ENCODE measurements around the gene TMIE. TPM values are rescaled to one million over a fixed set of nuclear protein-coding genes. Genes with fewer than 3 reads are reported as not detected.

Gene TMIE
- total RNA-seq, 1 experiment from 2014 or later, result 1.1 TPM

DNA sequence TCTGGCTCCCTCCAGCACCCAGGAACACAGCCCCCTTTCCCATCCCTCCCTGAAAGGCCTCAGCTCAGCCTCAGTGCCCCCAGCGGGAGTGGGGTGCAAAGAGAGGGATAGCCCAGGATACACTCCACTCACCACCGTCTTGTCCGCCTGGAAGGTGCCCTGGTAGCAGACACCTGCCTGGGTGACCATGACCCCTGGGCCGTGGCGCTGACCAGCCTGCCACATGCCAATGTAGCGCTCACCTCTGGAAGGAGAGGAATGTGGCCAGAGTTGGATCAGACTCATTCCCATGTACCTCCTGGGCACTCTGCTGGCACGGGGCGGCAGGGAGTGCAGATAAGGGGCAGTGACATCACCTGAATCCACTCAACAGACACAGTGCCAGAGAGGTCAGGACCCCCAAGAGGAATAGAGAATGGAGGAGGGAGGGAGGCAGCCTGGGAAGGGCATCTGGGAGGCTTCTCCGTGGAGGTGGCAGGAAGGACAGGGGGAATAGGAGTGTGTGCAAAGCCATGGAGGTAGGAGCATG is 20.8 kb upstream of the TMIE start:
- H3K4me3 ChIP-seq (ENCODE audit: low read depth in 2 of 2, low read length in 2 of 2), result no peak overlapping the region
- ChIA-PET POLR2A (no interaction called here), CTCF (no interaction called here)
- intact Hi-C loops (cut with micrococcal nuclease; ENCODE audit: unreplicated experiment) (no loop called here), in situ Hi-C loops (cut with HindIII; ENCODE audit: low pct_unique_long_range_greater_than_20kb, low sequenced_read_pairs) (no loop called here)
- no peak for DNase-seq (ENCODE audit: low read depth, low spot score)
- H3K9me3 ChIP-seq (ENCODE audit: control insufficient read depth, insufficient read depth, low read depth, low read length), result no peaks in the 10 kb centered on the region
- no peak overlapping the region for H3K27ac ChIP-seq (ENCODE audit: low read length)
- no peaks in the 10 kb centered on the region for H3K36me3 ChIP-seq (ENCODE audit: control insufficient read depth, insufficient read depth, low read length)
- no peaks in the 10 kb centered on the region for H3K4me1 ChIP-seq (ENCODE audit: control insufficient read depth, insufficient read depth, low read length)
- no peaks in the 10 kb centered on the region for H3K27me3 ChIP-seq (ENCODE audit: control insufficient read depth, insufficient read depth, low read length)
- BruUV-seq (replicated peaks), result no TSS peak
- TF ChIP-seq SIN3A (IDR thresholded peaks at IDR 0.05; ENCODE audit: borderline replicate concordance, insufficient read depth, low read depth, low read length) (no peak), POLR2AphosphoS5 (IDR thresholded peaks at IDR 0.05; ENCODE audit: low read depth, low read length) (no peak), TCF7L2 (IDR thresholded peaks at IDR 0.05; ENCODE audit: low read depth, low read length) (no peak)
- TF ChIP-seq, protein P1, sequence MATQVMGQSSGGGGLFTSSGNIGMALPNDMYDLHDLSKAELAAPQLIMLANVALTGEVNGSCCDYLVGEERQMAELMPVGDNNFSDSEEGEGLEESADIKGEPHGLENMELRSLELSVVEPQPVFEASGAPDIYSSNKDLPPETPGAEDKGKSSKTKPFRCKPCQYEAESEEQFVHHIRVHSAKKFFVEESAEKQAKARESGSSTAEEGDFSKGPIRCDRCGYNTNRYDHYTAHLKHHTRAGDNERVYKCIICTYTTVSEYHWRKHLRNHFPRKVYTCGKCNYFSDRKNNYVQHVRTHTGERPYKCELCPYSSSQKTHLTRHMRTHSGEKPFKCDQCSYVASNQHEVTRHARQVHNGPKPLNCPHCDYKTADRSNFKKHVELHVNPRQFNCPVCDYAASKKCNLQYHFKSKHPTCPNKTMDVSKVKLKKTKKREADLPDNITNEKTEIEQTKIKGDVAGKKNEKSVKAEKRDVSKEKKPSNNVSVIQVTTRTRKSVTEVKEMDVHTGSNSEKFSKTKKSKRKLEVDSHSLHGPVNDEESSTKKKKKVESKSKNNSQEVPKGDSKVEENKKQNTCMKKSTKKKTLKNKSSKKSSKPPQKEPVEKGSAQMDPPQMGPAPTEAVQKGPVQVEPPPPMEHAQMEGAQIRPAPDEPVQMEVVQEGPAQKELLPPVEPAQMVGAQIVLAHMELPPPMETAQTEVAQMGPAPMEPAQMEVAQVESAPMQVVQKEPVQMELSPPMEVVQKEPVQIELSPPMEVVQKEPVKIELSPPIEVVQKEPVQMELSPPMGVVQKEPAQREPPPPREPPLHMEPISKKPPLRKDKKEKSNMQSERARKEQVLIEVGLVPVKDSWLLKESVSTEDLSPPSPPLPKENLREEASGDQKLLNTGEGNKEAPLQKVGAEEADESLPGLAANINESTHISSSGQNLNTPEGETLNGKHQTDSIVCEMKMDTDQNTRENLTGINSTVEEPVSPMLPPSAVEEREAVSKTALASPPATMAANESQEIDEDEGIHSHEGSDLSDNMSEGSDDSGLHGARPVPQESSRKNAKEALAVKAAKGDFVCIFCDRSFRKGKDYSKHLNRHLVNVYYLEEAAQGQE (IDR thresholded peaks at IDR 0.05; ENCODE audit: insufficient read depth in 1 of 2, low read depth in 2 of 2, low read length in 1 of 2), result no peak
- TF ChIP-seq, protein P2, sequence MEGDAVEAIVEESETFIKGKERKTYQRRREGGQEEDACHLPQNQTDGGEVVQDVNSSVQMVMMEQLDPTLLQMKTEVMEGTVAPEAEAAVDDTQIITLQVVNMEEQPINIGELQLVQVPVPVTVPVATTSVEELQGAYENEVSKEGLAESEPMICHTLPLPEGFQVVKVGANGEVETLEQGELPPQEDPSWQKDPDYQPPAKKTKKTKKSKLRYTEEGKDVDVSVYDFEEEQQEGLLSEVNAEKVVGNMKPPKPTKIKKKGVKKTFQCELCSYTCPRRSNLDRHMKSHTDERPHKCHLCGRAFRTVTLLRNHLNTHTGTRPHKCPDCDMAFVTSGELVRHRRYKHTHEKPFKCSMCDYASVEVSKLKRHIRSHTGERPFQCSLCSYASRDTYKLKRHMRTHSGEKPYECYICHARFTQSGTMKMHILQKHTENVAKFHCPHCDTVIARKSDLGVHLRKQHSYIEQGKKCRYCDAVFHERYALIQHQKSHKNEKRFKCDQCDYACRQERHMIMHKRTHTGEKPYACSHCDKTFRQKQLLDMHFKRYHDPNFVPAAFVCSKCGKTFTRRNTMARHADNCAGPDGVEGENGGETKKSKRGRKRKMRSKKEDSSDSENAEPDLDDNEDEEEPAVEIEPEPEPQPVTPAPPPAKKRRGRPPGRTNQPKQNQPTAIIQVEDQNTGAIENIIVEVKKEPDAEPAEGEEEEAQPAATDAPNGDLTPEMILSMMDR (IDR thresholded peaks at IDR 0.05), result no peak
- ATAC-seq, result no peak

DNA sequence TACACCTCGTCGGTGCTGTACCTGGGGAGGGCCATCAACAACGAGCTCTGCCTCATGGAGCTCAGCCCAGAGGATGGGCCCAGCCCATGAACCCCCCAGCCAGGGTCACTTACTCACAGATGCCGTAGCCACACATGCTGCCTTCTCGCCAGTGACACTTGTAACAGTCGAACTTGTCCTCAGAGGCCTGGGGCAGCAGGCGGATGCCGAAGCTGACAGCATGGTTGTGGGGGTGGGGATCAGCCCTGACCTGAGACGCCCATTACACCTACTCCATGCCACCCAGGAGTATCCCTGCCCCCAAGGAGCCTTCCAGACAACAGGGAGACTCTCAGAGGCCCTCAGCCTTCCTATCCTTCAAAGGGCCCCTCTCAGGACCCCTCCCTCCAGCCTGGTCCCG is 19.8 kb upstream of the TMIE start:
- no TSS peak for BruUV-seq (replicated peaks)
- in situ Hi-C loops (cut with HindIII; ENCODE audit: low pct_unique_long_range_greater_than_20kb, low sequenced_read_pairs) (no loop called here), intact Hi-C loops (cut with micrococcal nuclease; ENCODE audit: unreplicated experiment) (no loop called here)
- no peak for DNase-seq (ENCODE audit: low read depth, low spot score)
- Histone ChIP-seq H3K9me3 (ENCODE audit: control insufficient read depth, insufficient read depth, low read depth, low read length) (no peaks in the 10 kb centered on the region), H3K4me1 (ENCODE audit: control insufficient read depth, insufficient read depth, low read length) (no peaks in the 10 kb centered on the region), H3K36me3 (ENCODE audit: control insufficient read depth, insufficient read depth, low read length) (no peaks in the 10 kb centered on the region), H3K4me3 (ENCODE audit: low read depth in 2 of 2, low read length in 2 of 2) (no peak overlapping the region), H3K27ac (ENCODE audit: low read length) (no peak overlapping the region), H3K27me3 (ENCODE audit: control insufficient read depth, insufficient read depth, low read length) (no peaks in the 10 kb centered on the region)
- POLR2A ChIA-PET, result no interaction called here
- CTCF ChIA-PET, result no interaction called here
- TF ChIP-seq POLR2AphosphoS5 (IDR thresholded peaks at IDR 0.05; ENCODE audit: low read depth, low read length), result no peak
- TF ChIP-seq, protein P1 (IDR thresholded peaks at IDR 0.05; ENCODE audit: insufficient read depth in 1 of 2, low read depth in 2 of 2, low read length in 1 of 2), result no peak
- TF ChIP-seq, protein P2 (IDR thresholded peaks at IDR 0.05), result no peak
- no peak for TF ChIP-seq TCF7L2 (IDR thresholded peaks at IDR 0.05; ENCODE audit: low read depth, low read length)
- no peak for TF ChIP-seq SIN3A (IDR thresholded peaks at IDR 0.05; ENCODE audit: borderline replicate concordance, insufficient read depth, low read depth, low read length)
- no peak for ATAC-seq
